22Rv1 (cell line): ENCODE measurements around the gene FGFR3.

ENCODE experiments used
- ZFX ChIP-seq: fragments of 450-650 bp; IDR thresholded peaks from 2 replicates; pipeline ENCODE4 v1.6.1; 2017; ENCODE audit warnings: antibody characterized with exemption, borderline replicate concordance
- TF ChIP-seq, protein P1 (sequence below): fragments of 450-650 bp; IDR thresholded peaks from 2 replicates; pipeline ENCODE4 v1.5.1; 2017; ENCODE audit warnings: mild to moderate bottlenecking

DNA sequence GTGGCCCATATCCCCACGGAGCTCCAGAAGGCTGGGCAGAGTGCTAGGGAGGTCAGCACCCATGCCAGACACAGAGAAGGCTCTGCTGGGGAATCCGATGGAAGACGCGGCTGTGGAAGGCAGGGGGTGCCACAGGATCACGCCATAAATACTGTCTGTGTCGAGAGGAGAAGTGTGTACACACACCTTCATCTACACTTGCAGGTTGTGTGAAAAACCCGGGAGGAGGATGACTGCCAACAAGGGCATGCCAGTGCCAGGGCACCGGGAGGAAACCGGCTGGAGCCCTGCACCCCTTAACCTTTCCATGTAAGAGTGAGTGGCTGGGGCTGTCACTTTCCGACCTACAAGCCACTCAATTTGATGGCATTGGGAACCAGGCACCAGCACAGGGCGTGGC lies 31.7 kb downstream of the FGFR3 start:
- TF ChIP-seq, protein P1, sequence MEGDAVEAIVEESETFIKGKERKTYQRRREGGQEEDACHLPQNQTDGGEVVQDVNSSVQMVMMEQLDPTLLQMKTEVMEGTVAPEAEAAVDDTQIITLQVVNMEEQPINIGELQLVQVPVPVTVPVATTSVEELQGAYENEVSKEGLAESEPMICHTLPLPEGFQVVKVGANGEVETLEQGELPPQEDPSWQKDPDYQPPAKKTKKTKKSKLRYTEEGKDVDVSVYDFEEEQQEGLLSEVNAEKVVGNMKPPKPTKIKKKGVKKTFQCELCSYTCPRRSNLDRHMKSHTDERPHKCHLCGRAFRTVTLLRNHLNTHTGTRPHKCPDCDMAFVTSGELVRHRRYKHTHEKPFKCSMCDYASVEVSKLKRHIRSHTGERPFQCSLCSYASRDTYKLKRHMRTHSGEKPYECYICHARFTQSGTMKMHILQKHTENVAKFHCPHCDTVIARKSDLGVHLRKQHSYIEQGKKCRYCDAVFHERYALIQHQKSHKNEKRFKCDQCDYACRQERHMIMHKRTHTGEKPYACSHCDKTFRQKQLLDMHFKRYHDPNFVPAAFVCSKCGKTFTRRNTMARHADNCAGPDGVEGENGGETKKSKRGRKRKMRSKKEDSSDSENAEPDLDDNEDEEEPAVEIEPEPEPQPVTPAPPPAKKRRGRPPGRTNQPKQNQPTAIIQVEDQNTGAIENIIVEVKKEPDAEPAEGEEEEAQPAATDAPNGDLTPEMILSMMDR: no peak
- TF ChIP-seq ZFX: no peak
